AG09319 (cell line): ENCODE results near the gene GJA5.

ENCODE experiments used
- DNase-seq: peaks from one replicate; pipeline ENCODE4 v3.0.0-alpha.2; 2010; ENCODE audit warnings: low read depth; ENCODE audit errors: extremely low read depth
- CTCF ChIP-seq: IDR thresholded peaks from 2 replicates; pipeline ENCODE4 v1.5.1; 2011; ENCODE audit warnings: low read depth, mild to moderate bottlenecking, inconsistent platforms, low read length, moderate library complexity

The GJA5 gene

GRCh38 chr1:147777694-147778093, 17.3 kb upstream of the GJA5 start:
- DNase-seq: no peak
- no peak for TF ChIP-seq CTCF

DNA sequence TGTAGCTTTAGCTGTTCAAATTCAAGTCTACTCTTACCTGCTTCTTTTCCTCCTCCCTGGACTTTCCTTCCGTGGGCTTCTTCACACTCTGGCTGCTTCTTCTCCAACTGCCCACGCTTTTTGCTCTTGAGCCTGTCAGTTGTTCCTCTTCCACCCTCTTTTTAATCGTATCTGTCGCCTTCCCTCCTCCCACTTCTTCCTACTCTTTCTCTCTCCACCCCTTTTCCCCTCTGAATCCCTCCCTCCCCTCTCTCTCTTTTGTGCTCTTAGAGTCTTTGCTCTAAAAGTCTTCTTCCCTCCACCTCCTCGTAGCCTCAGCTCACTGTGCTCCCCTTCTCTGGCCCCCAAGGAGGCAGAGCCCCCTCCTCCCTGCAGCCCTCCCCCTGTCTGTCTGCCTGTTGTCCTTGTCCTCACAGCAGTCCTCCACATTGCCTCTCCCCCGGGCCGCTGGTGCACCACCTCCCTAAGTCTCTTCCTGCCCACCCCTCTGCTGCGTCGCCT, 12.9 kb upstream of the GJA5 start:
- no peak for DNase-seq
- TF ChIP-seq CTCF: no peak

- DNase-seq: no peak
- TF ChIP-seq CTCF: no peak
These were observed 12.2 kb upstream of the GJA5 start for GRCh38 chr1:147772570-147772969.

DNA sequence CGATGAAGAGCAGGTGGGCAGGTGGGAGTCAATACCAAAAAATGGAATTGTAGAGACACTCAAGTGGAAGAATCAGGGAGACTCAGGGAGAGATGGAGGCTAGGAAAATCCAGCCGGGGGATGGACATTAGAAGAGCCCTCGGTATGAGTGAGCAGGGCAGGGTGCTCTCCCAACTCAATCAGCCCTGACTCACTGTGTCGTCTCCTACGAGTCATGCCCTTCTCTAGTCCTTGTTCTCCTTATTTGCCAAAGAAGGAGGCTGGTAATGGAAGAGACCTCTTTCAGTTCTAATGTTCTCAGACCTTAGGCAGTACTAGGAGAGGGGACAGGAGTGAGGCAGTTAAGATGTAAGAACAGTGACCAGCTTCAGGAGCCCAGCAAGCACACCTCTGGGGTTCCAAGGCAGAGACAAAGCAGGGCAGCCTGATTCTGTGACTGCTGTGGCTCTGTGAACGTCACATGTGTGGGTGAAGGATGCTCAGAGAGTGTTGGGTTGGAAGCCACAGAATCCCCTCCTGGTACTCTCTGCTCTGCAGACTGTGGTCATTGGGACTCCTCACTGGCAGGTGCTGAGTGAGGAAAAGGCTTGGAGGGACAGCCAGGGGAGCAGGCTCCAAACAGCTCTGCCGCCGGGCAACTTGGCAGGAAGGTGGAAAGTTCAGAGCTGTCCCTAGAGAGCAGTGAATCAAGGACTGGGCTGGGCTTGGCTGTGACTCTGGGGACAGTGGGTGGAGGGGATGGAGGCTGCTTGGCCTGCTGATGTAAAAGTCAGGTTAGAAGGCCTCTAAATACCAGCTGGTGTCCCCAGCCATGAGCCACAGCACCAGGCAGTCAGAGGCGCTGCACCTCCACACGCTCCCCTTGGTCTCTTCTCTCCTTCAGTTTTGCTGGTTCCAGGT, 11.1 kb upstream of the GJA5 start:
- no peak for DNase-seq
- no peak for TF ChIP-seq CTCF

DNA sequence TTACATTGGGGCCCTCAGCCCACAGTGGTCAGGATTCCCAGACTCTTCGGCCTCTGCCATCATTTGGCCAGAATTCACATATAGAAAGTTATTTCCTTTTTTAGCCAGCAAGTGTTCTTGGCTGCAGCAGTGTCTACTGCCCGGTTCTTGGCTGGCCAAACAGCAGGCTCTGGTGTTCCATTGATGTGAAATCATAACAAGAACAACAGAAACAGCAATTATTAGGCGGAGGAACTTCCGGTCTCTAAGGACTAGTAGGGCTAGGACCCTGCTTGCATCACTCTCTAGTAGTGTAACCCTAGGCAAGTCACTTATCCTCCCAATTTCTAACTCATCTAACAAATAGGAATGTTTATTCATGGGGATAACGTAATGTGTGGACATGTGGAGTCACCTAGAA, 8.7 kb upstream of the GJA5 start:
- no peak for TF ChIP-seq CTCF
- no peak for DNase-seq

DNA sequence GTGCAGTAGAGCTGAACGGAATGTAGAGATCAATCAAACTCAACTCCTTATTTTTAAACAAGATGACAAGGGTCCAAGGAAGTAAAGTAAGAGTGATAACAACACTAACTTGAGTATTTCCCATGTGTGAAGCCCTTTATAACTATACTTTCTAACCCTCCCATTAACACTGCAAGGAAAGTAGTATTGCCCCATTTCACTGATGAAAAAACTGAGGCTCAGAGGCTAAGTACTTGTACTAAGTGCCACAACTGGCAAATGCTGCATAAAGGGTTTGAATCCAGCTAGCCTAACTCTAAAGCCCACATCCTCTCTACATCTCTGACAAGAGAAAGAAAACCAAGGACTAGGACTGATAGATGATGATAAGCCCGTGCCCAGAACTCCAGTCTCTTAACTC, 8.2 kb upstream of the GJA5 start:
- DNase-seq: no peak
- TF ChIP-seq CTCF: no peak

DNA sequence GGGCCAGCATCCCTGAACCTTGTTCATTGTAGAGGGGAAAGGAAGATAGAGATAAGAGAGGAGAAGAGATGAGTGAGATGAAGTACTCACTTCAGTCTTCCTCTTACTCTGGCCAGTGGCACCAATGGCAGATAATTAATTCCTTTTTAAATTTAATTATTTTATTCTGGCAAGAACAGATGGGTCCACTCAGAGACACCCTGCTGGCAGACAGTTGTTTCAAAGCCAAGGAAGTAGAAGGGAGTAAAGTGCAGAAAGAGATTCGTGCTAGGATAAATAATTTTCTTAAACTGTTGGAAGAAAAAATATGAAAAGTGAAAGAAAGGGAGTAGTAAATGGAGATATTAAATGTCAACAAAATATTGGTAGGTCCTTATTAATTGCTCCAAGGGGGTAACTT, 7.7 kb upstream of the GJA5 start:
- TF ChIP-seq CTCF: no peak
- no peak for DNase-seq
